GM21529 (cell line): Measurements from ENCODE around the gene FGFBP3.

ENCODE experiments used
- ATAC-seq: cut with Tn5 transposase; IDR thresholded peaks from one replicate; pipeline ENCODE4 v1.9.1; 2021; ENCODE audit not compliant: unreplicated experiment

Gene FGFBP3

DNA sequence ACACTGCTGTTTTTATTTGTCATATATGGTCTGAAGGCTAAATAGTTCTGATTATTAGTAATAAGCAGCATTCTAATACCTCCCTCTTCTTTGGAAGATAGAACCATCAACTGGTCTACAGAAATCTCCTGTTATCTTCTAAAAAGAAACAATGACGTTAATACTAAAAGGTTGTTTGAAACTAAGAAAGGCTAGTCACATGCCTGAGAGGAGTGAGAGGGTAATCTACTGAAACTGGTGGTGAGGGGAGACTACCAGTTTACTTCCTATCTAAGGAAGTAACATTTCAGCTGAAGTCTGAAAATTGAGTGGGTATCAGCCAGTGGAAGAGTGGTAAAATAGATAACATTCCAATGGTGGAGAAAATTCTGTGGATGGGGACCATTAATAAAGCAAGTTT, 48.4 kb downstream of the FGFBP3 start:
- no peak for ATAC-seq

- no peak for ATAC-seq
Observed at GRCh38 chr10:91856637-91857036, 52.6 kb downstream of the FGFBP3 start.
